Nephron (organoid): Measurements from ENCODE around the gene OCIAD1.

Source experiments
- H3K27ac Mint-ChIP-seq, 3 experiments: 2 replicates each; pipeline ENCODE4 v1.8.0; 2020; ENCODE audit warnings: mixed read lengths in 3 of 3, mild to moderate bottlenecking in 2 of 3, moderate library complexity in 1 of 3
- H3K27me3 Mint-ChIP-seq: 2 replicates; pipeline ENCODE4 v1.8.0; 2021; ENCODE audit warnings: low read depth, mild to moderate bottlenecking, moderate library complexity, mixed read lengths
- H3K36me3 Mint-ChIP-seq: 2 replicates; pipeline ENCODE4 v1.8.0; 2020; ENCODE audit warnings: low read depth, mixed read lengths
- H3K4me1 Mint-ChIP-seq: 2 replicates; pipeline ENCODE4 v1.8.0; 2020; ENCODE audit warnings: mixed read lengths
- H3K4me3 Mint-ChIP-seq, 3 experiments: 2 replicates each; pipeline ENCODE4 v1.8.0; 2020; ENCODE audit warnings: mild to moderate bottlenecking in 3 of 3, mixed read lengths in 3 of 3, moderate library complexity in 2 of 3
- H3K9me3 Mint-ChIP-seq: 2 replicates; pipeline ENCODE4 v1.8.0; 2020; ENCODE audit warnings: mixed read lengths
- TF ChIP-seq, protein P1 (sequence below), 3 experiments: fragments of 200-600 bp; sonication (generic); IDR thresholded peaks; one replicate each; pipeline ENCODE4 v1.5.0; 2021; ENCODE audit warnings: antibody characterized with exemption in 3 of 3; ENCODE audit not compliant: unreplicated experiment in 3 of 3

The OCIAD1 gene

GRCh38 chr4:48902266-48902665, 71.4 kb downstream of the OCIAD1 start:
- no peak overlapping the region for H3K27ac Mint-ChIP-seq
- H3K4me3 Mint-ChIP-seq = no peak overlapping the region
- H3K4me1 Mint-ChIP-seq = peaks cover 20% of the 10 kb centered on the region
- no peaks in the 10 kb centered on the region for H3K9me3 Mint-ChIP-seq
- peaks cover 5% of the 10 kb centered on the region for H3K27me3 Mint-ChIP-seq
- TF ChIP-seq, protein P1, sequence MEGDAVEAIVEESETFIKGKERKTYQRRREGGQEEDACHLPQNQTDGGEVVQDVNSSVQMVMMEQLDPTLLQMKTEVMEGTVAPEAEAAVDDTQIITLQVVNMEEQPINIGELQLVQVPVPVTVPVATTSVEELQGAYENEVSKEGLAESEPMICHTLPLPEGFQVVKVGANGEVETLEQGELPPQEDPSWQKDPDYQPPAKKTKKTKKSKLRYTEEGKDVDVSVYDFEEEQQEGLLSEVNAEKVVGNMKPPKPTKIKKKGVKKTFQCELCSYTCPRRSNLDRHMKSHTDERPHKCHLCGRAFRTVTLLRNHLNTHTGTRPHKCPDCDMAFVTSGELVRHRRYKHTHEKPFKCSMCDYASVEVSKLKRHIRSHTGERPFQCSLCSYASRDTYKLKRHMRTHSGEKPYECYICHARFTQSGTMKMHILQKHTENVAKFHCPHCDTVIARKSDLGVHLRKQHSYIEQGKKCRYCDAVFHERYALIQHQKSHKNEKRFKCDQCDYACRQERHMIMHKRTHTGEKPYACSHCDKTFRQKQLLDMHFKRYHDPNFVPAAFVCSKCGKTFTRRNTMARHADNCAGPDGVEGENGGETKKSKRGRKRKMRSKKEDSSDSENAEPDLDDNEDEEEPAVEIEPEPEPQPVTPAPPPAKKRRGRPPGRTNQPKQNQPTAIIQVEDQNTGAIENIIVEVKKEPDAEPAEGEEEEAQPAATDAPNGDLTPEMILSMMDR (IDR thresholded peaks at IDR 0.05; ENCODE audit: unreplicated experiment in 3 of 3) = no peak
- peaks cover 38% of the 10 kb centered on the region for H3K36me3 Mint-ChIP-seq

- Mint-ChIP-seq H3K4me3 (no peak overlapping the region), H3K9me3 (no peaks in the 10 kb centered on the region), H3K4me1 (peaks cover 20% of the 10 kb centered on the region), H3K27me3 (peaks cover 5% of the 10 kb centered on the region), H3K27ac (no peak overlapping the region), H3K36me3 (peaks cover 21% of the 10 kb centered on the region)
- TF ChIP-seq, protein P1 (IDR thresholded peaks at IDR 0.05; ENCODE audit: unreplicated experiment in 3 of 3) = no peak
These were observed 73.2 kb downstream of the OCIAD1 start for GRCh38 chr4:48904101-48904500.

- H3K9me3 Mint-ChIP-seq = no peaks in the 10 kb centered on the region
- H3K36me3 Mint-ChIP-seq = peaks cover 16% of the 10 kb centered on the region
- TF ChIP-seq, protein P1 (IDR thresholded peaks at IDR 0.05; ENCODE audit: unreplicated experiment in 3 of 3) = no peak
- H3K4me1 Mint-ChIP-seq = peaks cover 19% of the 10 kb centered on the region
- peaks cover 5% of the 10 kb centered on the region for H3K27me3 Mint-ChIP-seq
- peak overlapping the region in 2 of 3 experiments; percentile 10 for H3K27ac Mint-ChIP-seq
- H3K4me3 Mint-ChIP-seq = peak overlapping the region; percentile 78 to 82 (median 81)
These were observed 73.8 kb downstream of the OCIAD1 start for GRCh38 chr4:48904541-48905142.

DNA sequence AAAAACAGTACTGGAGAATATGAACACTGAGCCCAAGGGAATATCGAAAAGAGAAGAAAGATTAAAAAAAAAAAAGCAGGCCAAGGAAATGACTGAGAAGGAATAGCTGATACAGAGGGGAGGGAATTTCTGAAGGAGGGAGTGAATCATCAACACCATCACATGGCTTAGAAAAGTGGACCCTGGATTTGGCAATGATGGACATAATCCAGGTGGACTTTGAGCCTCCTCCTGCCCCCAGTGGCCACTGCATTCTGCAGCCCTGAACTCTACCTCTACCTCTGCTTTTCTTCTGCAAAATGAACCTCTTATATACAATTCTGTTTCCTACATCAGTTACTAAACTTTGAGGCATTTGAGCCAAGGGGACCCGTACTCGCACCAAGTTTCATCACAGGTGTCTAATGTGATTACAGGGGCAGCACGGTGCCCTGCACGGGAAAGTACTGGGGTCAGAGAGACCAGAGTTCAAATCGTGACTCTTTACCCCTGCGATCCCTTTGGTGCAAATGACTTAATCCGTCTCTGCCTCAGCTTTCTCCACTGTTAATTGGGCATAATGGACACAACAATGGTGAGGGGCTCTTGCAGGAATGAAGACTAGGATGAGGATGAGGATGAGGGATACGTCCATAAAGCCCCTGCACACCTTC, 74.6 kb downstream of the OCIAD1 start:
- no peaks in the 10 kb centered on the region for H3K9me3 Mint-ChIP-seq
- peak overlapping the region; percentile 78 to 82 (median 81) for H3K4me3 Mint-ChIP-seq
- H3K4me1 Mint-ChIP-seq = peaks cover 15% of the 10 kb centered on the region
- H3K27ac Mint-ChIP-seq = peak overlapping the region; percentile 10 to 24 (median 10)
- peaks cover 13% of the 10 kb centered on the region for H3K36me3 Mint-ChIP-seq
- peaks cover 5% of the 10 kb centered on the region for H3K27me3 Mint-ChIP-seq
- TF ChIP-seq, protein P1 (IDR thresholded peaks at IDR 0.05; ENCODE audit: unreplicated experiment in 3 of 3) = no peak

DNA sequence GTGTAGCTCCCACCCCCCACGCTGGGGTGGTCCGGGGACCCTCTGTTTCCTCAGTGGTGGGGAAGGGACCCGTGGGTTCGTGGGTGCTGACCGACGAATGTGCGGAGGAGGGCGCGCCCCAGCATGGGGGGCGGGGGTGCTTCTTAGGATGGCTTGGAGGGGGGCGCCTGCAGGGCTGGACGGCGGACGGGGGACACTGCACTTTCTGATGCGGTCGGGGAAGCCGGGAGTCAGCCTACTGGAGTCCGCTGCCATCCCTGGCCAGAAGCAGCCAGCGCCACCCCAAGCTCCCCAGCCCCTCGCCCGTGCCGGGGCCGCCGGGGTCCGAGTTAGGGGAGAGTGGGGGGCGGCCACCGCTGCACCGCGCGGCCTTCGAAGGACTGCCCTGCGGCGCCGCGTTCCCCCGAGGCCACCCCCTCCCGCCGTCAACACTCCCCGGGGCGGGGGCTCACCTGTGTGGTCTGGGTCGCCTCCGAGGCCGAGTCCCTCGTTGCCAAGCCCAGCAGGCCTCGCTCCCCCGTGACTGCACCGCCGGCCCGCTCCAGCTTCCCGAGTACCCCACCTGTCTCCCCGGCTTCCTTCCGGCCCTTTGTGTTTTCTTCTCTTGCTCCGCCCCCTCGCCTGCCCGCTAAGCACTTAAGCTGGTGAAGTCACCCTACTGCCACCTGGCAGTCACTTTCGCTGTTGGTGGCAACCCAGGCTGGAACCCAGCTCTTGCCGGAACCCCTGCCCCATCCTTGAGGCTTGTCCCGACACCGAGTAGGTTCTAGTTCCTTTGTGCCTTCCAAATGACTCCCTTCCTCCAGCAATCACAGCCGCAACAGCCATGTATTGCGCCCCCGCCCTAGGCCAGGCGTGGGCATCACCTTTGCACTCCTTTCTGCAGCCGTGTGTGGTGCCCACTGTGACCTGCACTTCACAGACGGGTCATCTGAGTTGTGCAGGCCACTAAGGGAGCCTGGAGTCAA, 75.6 kb downstream of the OCIAD1 start, which contains the start of gene OCIAD2:
TSS of gene OCIAD2 (minus strand) at position 569 of the 968 bp plus-strand sequence. CDS start 2,225 bp downstream, outside the sequence.
- TF ChIP-seq, protein P1 (IDR thresholded peaks at IDR 0.05; ENCODE audit: unreplicated experiment in 3 of 3) = no peak
- Mint-ChIP-seq H3K4me3 (peak within 1 kb of the TSS; percentile 95 to 99 (median 96)), H3K36me3 (peaks cover 13% of the 10 kb centered on the region), H3K9me3 (no peaks in the 10 kb centered on the region), H3K27ac (peak within 1 kb of the TSS; percentile 87 to 95 (median 92)), H3K4me1 (peaks cover 15% of the 10 kb centered on the region), H3K27me3 (peaks cover 5% of the 10 kb centered on the region)
